Stomach (tissue), 4 donors: ENCODE results near the gene TRIOBP.
A peak's percentile ranks its signal among the peaks of the same experiment; 100 is the strongest.

Source experiments
- POLR2A ChIP-seq, 4 donors: fragments of 450-650 bp; IDR thresholded peaks; one replicate each; pipeline ENCODE4 v1.6.1; 2016; ENCODE audit warnings: antibody characterized with exemption in 4 of 4, control low read depth in 2 of 4, mild to moderate bottlenecking in 1 of 4, moderate library complexity in 1 of 4
- POLR2AphosphoS5 ChIP-seq, 3 donors: sonication (generic); formaldehyde crosslinking; IDR thresholded peaks; one replicate each; pipeline ENCODE4 v1.6.1; 2016; ENCODE audit warnings: antibody characterized with exemption in 3 of 3
- TF ChIP-seq, protein P1 (sequence below), 7 experiments: fragments of 450-650 bp in 4 of 7; fragments of 200-600 bp in 3 of 7; sonication (generic) in 3 of 7; IDR thresholded peaks; one replicate each; pipeline ENCODE4 v1.5.1; 2016 to 2019; ENCODE audit warnings: antibody characterized with exemption in 7 of 7, control low read depth in 2 of 7, mild to moderate bottlenecking in 1 of 7

DNA sequence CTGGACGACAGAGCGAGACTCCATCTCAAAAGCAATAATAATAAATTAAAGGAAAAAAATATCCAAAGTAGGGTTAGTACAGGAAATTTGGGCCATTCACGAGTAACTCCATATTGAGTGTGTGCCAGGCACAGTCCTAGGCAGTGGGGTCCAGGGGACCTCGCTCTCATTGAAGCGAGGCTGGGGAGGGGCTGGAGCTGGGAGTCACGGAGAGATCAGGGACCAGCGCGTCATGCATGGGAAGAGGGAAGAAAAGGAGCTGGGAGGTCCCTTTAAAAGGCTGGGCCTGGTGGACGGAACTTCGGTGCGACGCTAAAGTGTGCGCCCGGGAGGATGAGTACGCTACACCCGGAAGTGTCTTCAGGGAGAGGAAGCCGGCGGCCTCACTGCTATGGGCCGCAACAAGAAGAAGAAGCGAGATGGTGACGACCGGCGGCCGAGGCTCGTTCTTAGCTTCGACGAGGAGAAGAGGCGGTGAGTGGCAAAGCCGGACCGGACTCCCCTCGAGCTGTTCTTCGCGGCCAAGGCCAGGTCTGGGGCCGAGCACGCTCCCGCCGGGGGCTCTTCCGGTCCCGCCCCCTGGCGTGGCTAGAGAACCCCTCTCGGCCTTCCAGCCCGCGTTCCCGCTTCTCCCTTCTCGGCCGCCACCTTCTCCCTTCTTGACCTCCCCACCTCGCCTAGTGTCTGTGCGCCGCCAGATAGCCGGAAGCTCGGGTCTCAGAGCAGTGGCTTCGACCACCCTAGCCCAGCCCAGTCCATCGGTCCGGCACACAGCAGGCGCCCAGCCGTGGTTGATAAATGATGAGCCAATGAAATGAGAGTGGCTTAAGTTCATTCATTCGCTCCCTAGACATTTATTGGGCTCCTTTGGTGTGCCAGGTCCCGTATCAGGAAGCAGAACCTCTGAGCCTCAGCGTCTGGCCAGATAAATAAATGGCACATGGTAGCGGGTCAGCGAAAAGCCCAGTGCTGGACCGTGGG lies 10.6 kb upstream of the TRIOBP start, which contains the start of gene NOL12:
- TF ChIP-seq, protein P1, sequence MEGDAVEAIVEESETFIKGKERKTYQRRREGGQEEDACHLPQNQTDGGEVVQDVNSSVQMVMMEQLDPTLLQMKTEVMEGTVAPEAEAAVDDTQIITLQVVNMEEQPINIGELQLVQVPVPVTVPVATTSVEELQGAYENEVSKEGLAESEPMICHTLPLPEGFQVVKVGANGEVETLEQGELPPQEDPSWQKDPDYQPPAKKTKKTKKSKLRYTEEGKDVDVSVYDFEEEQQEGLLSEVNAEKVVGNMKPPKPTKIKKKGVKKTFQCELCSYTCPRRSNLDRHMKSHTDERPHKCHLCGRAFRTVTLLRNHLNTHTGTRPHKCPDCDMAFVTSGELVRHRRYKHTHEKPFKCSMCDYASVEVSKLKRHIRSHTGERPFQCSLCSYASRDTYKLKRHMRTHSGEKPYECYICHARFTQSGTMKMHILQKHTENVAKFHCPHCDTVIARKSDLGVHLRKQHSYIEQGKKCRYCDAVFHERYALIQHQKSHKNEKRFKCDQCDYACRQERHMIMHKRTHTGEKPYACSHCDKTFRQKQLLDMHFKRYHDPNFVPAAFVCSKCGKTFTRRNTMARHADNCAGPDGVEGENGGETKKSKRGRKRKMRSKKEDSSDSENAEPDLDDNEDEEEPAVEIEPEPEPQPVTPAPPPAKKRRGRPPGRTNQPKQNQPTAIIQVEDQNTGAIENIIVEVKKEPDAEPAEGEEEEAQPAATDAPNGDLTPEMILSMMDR (IDR thresholded peaks at IDR 0.05) = peak in 1 of 7 experiments; percentile 36
- TF ChIP-seq POLR2A (IDR thresholded peaks at IDR 0.05) (no peak), POLR2AphosphoS5 (IDR thresholded peaks at IDR 0.05) (peak; percentile 60 to 90 (median 68))
